GM12878 (cell line): ENCODE measurements around the gene MMP7. TPM values are rescaled to one million over a fixed set of nuclear protein-coding genes. Genes with fewer than 3 reads are reported as not detected.

Experiments used
- ATAC-seq: fragments of 200-7000 bp; cut with Tn5 transposase; 3 replicates; pipeline ENCODE4 v1.9.1; 2020; ENCODE audit warnings: mild to moderate bottlenecking, moderate library complexity
- BruUV-seq: library from RNA; stranded (reverse); fragments of 400-500 nt; replicated peaks from 2 replicates; lab custom pipeline; 2021; lab: Mats Ljungman, UMichigan
- CTCF ChIA-PET: fragments of 300-600 bp; sonication (Branson Sonifier 250); formaldehyde crosslinking; extraction: SDS; loops from one replicate; lab custom pipeline; 2021; ENCODE audit warnings: inconsistent platforms; lab: Yijun Ruan, JAX
- POLR2A ChIA-PET: fragments of 350-600 bp; formaldehyde crosslinking; extraction: SDS; loops from one replicate; lab custom pipeline; 2021; ENCODE audit warnings: inconsistent platforms; lab: Charles Lee
- RAD21 ChIA-PET: fragments of 300-600 bp; sonication (Branson Sonifier 250); formaldehyde crosslinking; loops from one replicate; lab custom pipeline; 2023; ENCODE audit warnings: antibody characterized with exemption; ENCODE audit not compliant: unreplicated experiment; lab: Charles Lee
- SMC1A ChIA-PET: fragments of 300-600 bp; sonication (Branson Sonifier 250); formaldehyde crosslinking; loops from one replicate; lab custom pipeline; 2023; ENCODE audit not compliant: unreplicated experiment, uncharacterized antibody; lab: Charles Lee
- DNase-seq: peaks from one replicate; pipeline ENCODE4 v3.0.0-alpha.2; 2011; ENCODE audit warnings: low read depth, low spot score
- FAIRE-seq: peaks from 3 replicates; lab custom pipeline; 2011; peaks lifted over from hg19 to GRCh38; lab: Jason Lieb, UNC
- H2AFZ ChIP-seq: 2 replicates; pipeline ENCODE4 v1.6.0; 2011; ENCODE audit warnings: low read depth, low read length, control low read depth; ENCODE audit not compliant: control insufficient read depth
- H3K27ac ChIP-seq: 2 replicates; pipeline ENCODE4 v1.5.1; 2011; ENCODE audit warnings: control low read depth; ENCODE audit not compliant: control insufficient read depth, insufficient read depth
- H3K27me3 ChIP-seq, 2 experiments: replicated peaks in 1 of 2; 2 replicates each; pipeline versions ENCODE4 v1.6.0 to v1.6.1; 2011; ENCODE audit warnings: low read length in 1 of 2; ENCODE audit not compliant: control insufficient read depth in 2 of 2, insufficient read depth in 2 of 2
- H3K36me3 ChIP-seq, 2 experiments: 2 replicates each; pipeline ENCODE4 v1.5.1; 2011; ENCODE audit warnings: low read length in 1 of 2; ENCODE audit not compliant: control insufficient read depth in 2 of 2, insufficient read depth in 2 of 2
- H3K4me1 ChIP-seq: 2 replicates; pipeline ENCODE4 v1.6.1; 2011; ENCODE audit warnings: mild to moderate bottlenecking, low read length, moderate library complexity, mixed read lengths; ENCODE audit not compliant: control insufficient read depth, insufficient read depth
- H3K4me2 ChIP-seq: 2 replicates; pipeline ENCODE4 v1.6.0; 2011; ENCODE audit warnings: control low read depth; ENCODE audit not compliant: control insufficient read depth, insufficient read depth
- H3K4me3 ChIP-seq: fragments of 200-600 bp; sonication (generic); 2 replicates; pipeline ENCODE4 v1.5.1; 2016
- H3K79me2 ChIP-seq: 2 replicates; pipeline ENCODE4 v1.6.0; 2011; ENCODE audit warnings: low read length; ENCODE audit not compliant: control insufficient read depth, insufficient read depth
- H3K9ac ChIP-seq: 2 replicates; pipeline ENCODE4 v1.8.0; 2011; ENCODE audit warnings: low read length, control low read depth, mixed read lengths; ENCODE audit not compliant: control insufficient read depth, insufficient read depth
- H3K9me3 ChIP-seq: replicated peaks from 3 replicates; pipeline ENCODE4 v1.5.1; 2011; ENCODE audit warnings: mild to moderate bottlenecking, low read length; ENCODE audit not compliant: control insufficient read depth, insufficient read depth
- H4K20me1 ChIP-seq: 2 replicates; pipeline ENCODE4 v1.6.0; 2011; ENCODE audit not compliant: control insufficient read depth, insufficient read depth
- CBX3 ChIP-seq: fragments of 200-600 bp; sonication (generic); IDR thresholded peaks from 2 replicates; pipeline ENCODE4 v1.6.1; 2016; ENCODE audit warnings: low read depth, borderline replicate concordance
- CEBPB ChIP-seq, 2 experiments: fragments of 150-350 bp in 1 of 2; IDR thresholded peaks; 2 replicates each; pipeline ENCODE4 v1.6.1; 2012 to 2014; ENCODE audit warnings: low read depth in 2 of 2, low read length in 2 of 2, borderline replicate concordance in 1 of 2, inconsistent platforms in 1 of 2
- DPF2 ChIP-seq: fragments of 450-650 bp; IDR thresholded peaks from 2 replicates; pipeline ENCODE4 v1.6.1; 2017; ENCODE audit warnings: mild to moderate bottlenecking
- EGR1 ChIP-seq, 2 experiments: IDR thresholded peaks; 1 replicate in 1 of 2; 2 replicates in 1 of 2; pipeline ENCODE4 v1.6.1; 2011 to 2012; ENCODE audit warnings: low read depth in 2 of 2, low read length in 2 of 2, borderline replicate concordance in 1 of 2, mild to moderate bottlenecking in 1 of 2, moderate library complexity in 1 of 2
- ETV6 ChIP-seq, 2 experiments: fragments of 450-650 bp in 1 of 2; IDR thresholded peaks in 1 of 2; conservative IDR thresholded peaks in 1 of 2; 2 replicates each; pipeline ENCODE4 v1.6.1; 2014; ENCODE audit warnings: antibody characterized with exemption in 1 of 2, borderline replicate concordance in 1 of 2, low read depth in 1 of 2, mild to moderate bottlenecking in 1 of 2, moderate library complexity in 1 of 2
- MEF2B ChIP-seq: fragments of 450-650 bp; IDR thresholded peaks from 2 replicates; pipeline ENCODE4 v1.6.1; 2018; ENCODE audit warnings: mild to moderate bottlenecking, moderate library complexity; ENCODE audit not compliant: partially characterized antibody, poor library complexity, severe bottlenecking
- MXI1 ChIP-seq: fragments of 150-350 bp; IDR thresholded peaks from 2 replicates; pipeline ENCODE4 v1.6.1; 2011; ENCODE audit warnings: low read depth, mild to moderate bottlenecking, inconsistent platforms, low read length, improper control_type of control experiment
- NBN ChIP-seq: fragments of 450-650 bp; IDR thresholded peaks from 2 replicates; pipeline ENCODE4 v1.6.1; 2016
- NR2C1 ChIP-seq: fragments of 450-650 bp; IDR thresholded peaks from 2 replicates; pipeline ENCODE4 v1.6.1; 2017; ENCODE audit warnings: antibody characterized with exemption, mild to moderate bottlenecking, moderate library complexity
- NRF1 ChIP-seq: conservative IDR thresholded peaks from 2 replicates; pipeline ENCODE4 v1.6.1; 2011; ENCODE audit warnings: mild to moderate bottlenecking, low read depth, low read length, improper control_type of control experiment
- POLR2AphosphoS2 ChIP-seq: IDR thresholded peaks from 2 replicates; pipeline ENCODE4 v1.6.1; 2011; ENCODE audit warnings: low read depth, mild to moderate bottlenecking, low read length, improper control_type of control experiment, moderate library complexity
- POU2F2 ChIP-seq: IDR thresholded peaks from 3 replicates; pipeline ENCODE4 v1.6.1; 2011; ENCODE audit warnings: low read depth, mild to moderate bottlenecking, low read length, borderline replicate concordance
- RELA ChIP-seq: fragments of 450-650 bp; IDR thresholded peaks from 2 replicates; pipeline ENCODE4 v1.8.0; 2014; ENCODE audit warnings: borderline replicate concordance; ENCODE audit not compliant: partially characterized antibody
- SPI1 ChIP-seq: IDR thresholded peaks from 2 replicates; pipeline ENCODE4 v1.6.1; 2011; ENCODE audit warnings: low read depth, mild to moderate bottlenecking, low read length, moderate library complexity, borderline replicate concordance; ENCODE audit not compliant: insufficient read depth
- STAT3 ChIP-seq: IDR thresholded peaks from 2 replicates; pipeline ENCODE4 v1.6.1; 2011; ENCODE audit warnings: low read depth, low read length, improper control_type of control experiment
- TCF12 ChIP-seq: IDR thresholded peaks from 2 replicates; pipeline ENCODE4 v1.6.1; 2011; ENCODE audit warnings: low read depth, mild to moderate bottlenecking, low read length
- YBX1 ChIP-seq: fragments of 450-650 bp; IDR thresholded peaks from 2 replicates; pipeline ENCODE4 v1.6.1; 2016; ENCODE audit warnings: antibody characterized with exemption
- ZBTB11 ChIP-seq: fragments of 450-650 bp; formaldehyde crosslinking; IDR thresholded peaks from 2 replicates; pipeline ENCODE4 v1.5.0; 2022; ENCODE audit warnings: mild to moderate bottlenecking, missing genetic modification characterization
- ZNF622 ChIP-seq: fragments of 450-650 bp; IDR thresholded peaks from 2 replicates; pipeline ENCODE4 v1.6.1; 2017; ENCODE audit warnings: mild to moderate bottlenecking, inconsistent platforms
- WGBS: methylation state at CpG from one replicate; pipeline ENCODE4 v1.1.6; 2016; ENCODE audit warnings: low lambda C conversion rate; ENCODE audit not compliant: insufficient replicate concordance, insufficient coverage; ENCODE audit errors: missing lambda C conversion rate; 5-methylcytosine and 5-hydroxymethylcytosine counted together
- in situ Hi-C: fragments of 300-500 bp; cut with MboI; formaldehyde crosslinking; loops from 9 replicates; pipeline ENCODE4 v1.14.3; 2018; ENCODE audit warnings: mixed read lengths
- intact Hi-C: fragments of 100-400 bp; cut with micrococcal nuclease; formaldehyde crosslinking; loops from one replicate; pipeline ENCODE4 v1.14.2; 2022; ENCODE audit not compliant: unreplicated experiment
- polyA plus RNA-seq, 11 experiments: library from polyadenylated mRNA; depleted of rRNA in 4 of 11; unstranded in 6 of 11; stranded (reverse) in 5 of 11; fragments of >200 nt; fragmentation: Nextera tagmentation in 4 of 11; fragmentation: Illumina TruSeq in 1 of 11; extraction: Ambion mirVana in 4 of 11; extraction: Trizol in 1 of 11; gene quantifications; 1 replicate in 1 of 11; 2 replicates in 10 of 11; pipeline versions ENCODE4 v1.2.1 to v1.2.3, GENCODE V29; 2011 to 2016; ENCODE audit warnings: inconsistent platforms in 2 of 11, missing spikeins in 2 of 11, low read depth in 1 of 11
- total RNA-seq, 4 experiments: library from RNA; depleted of rRNA in 3 of 4; stranded (reverse); fragments of >200 nt in 3 of 4; fragmentation: Illumina TruSeq in 1 of 4; extraction: Trizol in 1 of 4; gene quantifications; 2 replicates each; pipeline versions ENCODE4 v1.2.1 to v1.2.3, GENCODE V29; 2013 to 2021

The MMP7 gene
- total and polyA plus RNA-seq, 10 of the 15 experiments (the other 5 are each of a cell fraction or from before 2014, with no cell fraction given), result 0.63 to 18.0 (median 1.1) TPM

GRCh38 chr11:102545701-102546100 lies 15.2 kb upstream of the MMP7 start (continued):
- no peak for TF ChIP-seq MEF2B

DNA sequence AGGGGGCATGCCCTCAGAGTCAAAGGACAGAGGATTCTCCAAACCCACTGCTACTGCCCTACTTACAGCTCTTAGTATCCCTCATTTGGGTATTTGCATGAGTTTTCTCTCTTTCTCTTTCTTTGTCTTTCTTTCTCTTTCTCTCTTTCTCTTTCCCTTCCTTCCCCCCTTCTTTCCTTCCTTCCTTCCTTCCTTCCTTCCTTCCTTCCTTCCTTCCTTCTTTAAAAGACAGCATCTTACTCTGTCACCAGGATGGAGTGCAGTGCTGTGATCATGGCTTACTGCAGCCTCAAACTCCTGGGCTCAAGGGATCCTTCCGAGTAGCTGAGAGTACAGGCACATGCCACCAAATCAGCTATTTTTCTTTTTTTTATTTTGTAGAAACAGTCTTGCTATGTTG lies 14.0 kb upstream of the MMP7 start:
- FAIRE-seq (no peak), ATAC-seq (no peak), DNase-seq (no peak)
- POLR2A ChIA-PET, result interaction anchor here (0.7 to 1.2 kb wide), 3 partner anchors 10 to 66 kb away, joined by 3 to 4 read pairs (median 3); no protein-coding TSS in a partner anchor
- H3K36me3 ChIP-seq, result no peaks in the 10 kb centered on the region
- RAD21 ChIA-PET, result interaction anchor here (1.1 to 5.6 kb wide), 9 partner anchors 11 to 202 kb away, joined by 3 to 90 read pairs (median 16); no protein-coding TSS in a partner anchor
- H3K27me3 ChIP-seq, result no peaks in the 10 kb centered on the region
- intact Hi-C loops (no loop called here), in situ Hi-C loops (no loop called here)
- no peak overlapping the region for H3K9ac ChIP-seq
- CTCF ChIA-PET, result interaction anchor here (0.7 to 5.6 kb wide), 7 partner anchors 9 to 201 kb away, joined by 3 to 65 read pairs (median 7); no protein-coding TSS in a partner anchor
- no peak overlapping the region for H3K4me3 ChIP-seq
- no TSS peak for BruUV-seq
- SMC1A ChIA-PET, result interaction anchor here (0.7 to 5.6 kb wide), 13 partner anchors 8 to 250 kb away, joined by 3 to 99 read pairs (median 8); partner anchors contain the start of gene MMP7
- H3K4me2 ChIP-seq, result no peak overlapping the region
- H3K9me3 ChIP-seq, result no peaks in the 10 kb centered on the region; the same call in 2 of the 3 replicates
- peaks cover 25% of the 10 kb centered on the region for H3K4me1 ChIP-seq
- no peak overlapping the region for H3K27ac ChIP-seq
- whole genome bisulfite sequencing, result 94% methylated on average over 1 of the region's 1 CpG
- H3K79me2 ChIP-seq, result no peaks in the 10 kb centered on the region
- no peaks in the 10 kb centered on the region for H4K20me1 ChIP-seq
- no peak overlapping the region for H2AFZ ChIP-seq
- TF ChIP-seq RELA (no peak), MXI1 (no peak), MEF2B (no peak), NRF1 (no peak), CEBPB (IDR thresholded peaks at IDR 0.05; ENCODE audit: borderline replicate concordance in 1 of 2, low read depth in 2 of 2, low read length in 2 of 2) (no peak), NBN (0 out of 2 replicates have a peak, but pooled peaks have one; percentile 46), ETV6 (conservative IDR thresholded peaks at IDR 0.05 in 1 of 2, IDR thresholded peaks at IDR 0.05 in 1 of 2; ENCODE audit: borderline replicate concordance in 1 of 2, low read depth in 1 of 2) (peak in 1 of 2 experiments; percentile 89; a peak in 1 of 4 replicates), CBX3 (no peak), NR2C1 (no peak), SPI1 (no peak), POLR2AphosphoS2 (no peak), POU2F2 (no peak), EGR1 (IDR thresholded peaks at IDR 0.05; ENCODE audit: borderline replicate concordance in 1 of 2, low read depth in 2 of 2, low read length in 2 of 2) (no peak), STAT3 (no peak), TCF12 (no peak), DPF2 (no peak), ZBTB11 (CRISPR knock-in tag) (no peak), YBX1 (peak; percentile 72; the same call in 1 of the 2 replicates), ZNF622 (no peak)
